Measurements from ENCODE around the gene LUM. TPM values are rescaled to one million over a fixed set of nuclear protein-coding genes. Genes with fewer than 3 reads are reported as not detected.

Gene LUM
- polyA plus RNA-seq, 1 of the 3 experiments (the other 2 are of a cell fraction), result 30.6 TPM

GRCh38 chr12:91113621-91114020, 2.3 kb upstream of the LUM start:
- Histone ChIP-seq H3F3A (replicated peaks; ENCODE audit: insufficient read depth) (peaks cover 29% of the 10 kb centered on the region), H2AFZ (ENCODE audit: low read depth) (no peak overlapping the region), H3K4me3 (ENCODE audit: low read depth in 2 of 2, low read length in 1 of 2) (no peak overlapping the region), H3K27ac (ENCODE audit: low read depth in 2 of 2, low read length in 1 of 2) (no peak overlapping the region), H3K79me2 (ENCODE audit: insufficient read depth) (no peaks in the 10 kb centered on the region; the same call in 1 of the 2 replicates), H3K4me1 (ENCODE audit: control insufficient read depth in 1 of 2, insufficient read depth in 2 of 2, low read depth in 1 of 2, low read length in 1 of 2) (peaks cover 7 to 11% of the 10 kb centered on the region in 2 experiments; a peak in 2 of 4 replicates), H3K36me3 (replicated peaks in 1 of 2; ENCODE audit: control insufficient read depth in 1 of 2, insufficient read depth in 2 of 2, low read length in 1 of 2) (no peaks in the 10 kb centered on the region), H3K4me2 (no peak overlapping the region), H3K9me2 (no peaks in the 10 kb centered on the region), H4K20me1 (ENCODE audit: insufficient read depth) (no peaks in the 10 kb centered on the region), H3K27me3 (ENCODE audit: insufficient read depth) (no peaks in the 10 kb centered on the region), H3K9me3 (no peaks in the 10 kb centered on the region), H3K9ac (no peak overlapping the region)
- TF ChIP-seq FOSL2 (IDR thresholded peaks at IDR 0.05; ENCODE audit: borderline replicate concordance, low read depth) (no peak), RAD21 (IDR thresholded peaks at IDR 0.05; ENCODE audit: low read length) (no peak), RFX5 (IDR thresholded peaks at IDR 0.05; ENCODE audit: low read length) (no peak), TAF1 (IDR thresholded peaks at IDR 0.05; ENCODE audit: borderline replicate concordance, low read depth, low read length) (no peak), RCOR1 (IDR thresholded peaks at IDR 0.05; ENCODE audit: low read length) (no peak)
- TF ChIP-seq, protein P1, sequence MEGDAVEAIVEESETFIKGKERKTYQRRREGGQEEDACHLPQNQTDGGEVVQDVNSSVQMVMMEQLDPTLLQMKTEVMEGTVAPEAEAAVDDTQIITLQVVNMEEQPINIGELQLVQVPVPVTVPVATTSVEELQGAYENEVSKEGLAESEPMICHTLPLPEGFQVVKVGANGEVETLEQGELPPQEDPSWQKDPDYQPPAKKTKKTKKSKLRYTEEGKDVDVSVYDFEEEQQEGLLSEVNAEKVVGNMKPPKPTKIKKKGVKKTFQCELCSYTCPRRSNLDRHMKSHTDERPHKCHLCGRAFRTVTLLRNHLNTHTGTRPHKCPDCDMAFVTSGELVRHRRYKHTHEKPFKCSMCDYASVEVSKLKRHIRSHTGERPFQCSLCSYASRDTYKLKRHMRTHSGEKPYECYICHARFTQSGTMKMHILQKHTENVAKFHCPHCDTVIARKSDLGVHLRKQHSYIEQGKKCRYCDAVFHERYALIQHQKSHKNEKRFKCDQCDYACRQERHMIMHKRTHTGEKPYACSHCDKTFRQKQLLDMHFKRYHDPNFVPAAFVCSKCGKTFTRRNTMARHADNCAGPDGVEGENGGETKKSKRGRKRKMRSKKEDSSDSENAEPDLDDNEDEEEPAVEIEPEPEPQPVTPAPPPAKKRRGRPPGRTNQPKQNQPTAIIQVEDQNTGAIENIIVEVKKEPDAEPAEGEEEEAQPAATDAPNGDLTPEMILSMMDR (IDR thresholded peaks at IDR 0.05), result no peak
- no peak for DNase-seq
- CTCF ChIA-PET, result no interaction called here
- POLR2A ChIA-PET, result no interaction called here
- WGBS (ENCODE audit: low lambda C conversion rate), result 83% methylated on average over 6 of the region's 6 CpGs

DNA sequence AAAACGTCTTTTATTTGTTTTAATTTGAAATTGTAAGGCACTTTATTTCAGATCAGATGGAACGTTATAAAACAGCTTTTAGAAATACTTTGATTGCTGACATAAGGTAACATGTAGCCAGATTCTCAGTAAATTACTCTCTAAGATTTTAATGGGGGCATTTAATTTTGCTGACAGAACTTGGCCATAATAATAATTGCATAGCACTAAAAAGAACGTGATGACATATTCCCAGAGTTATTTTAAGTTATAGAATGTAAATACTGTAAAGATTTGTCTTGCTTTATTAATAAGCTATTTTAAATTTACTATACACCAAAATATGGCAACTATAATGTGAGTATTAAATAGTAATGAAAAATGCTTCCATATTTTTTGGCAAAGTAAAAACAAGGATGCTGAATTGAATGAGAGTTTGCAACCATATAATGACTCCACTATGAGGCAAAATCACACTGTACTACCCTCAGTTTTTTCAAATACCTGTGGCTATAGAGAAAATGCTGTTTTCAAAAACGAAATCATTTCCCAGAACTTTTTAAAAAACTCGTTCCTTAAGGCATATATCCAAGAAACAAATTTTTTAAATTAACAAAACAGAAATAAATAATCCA, 876 bp downstream of the LUM start:
- peaks cover 0 to 5% of the 10 kb centered on the region in 2 experiments for H3K36me3 ChIP-seq (replicated peaks in 1 of 2; ENCODE audit: control insufficient read depth in 1 of 2, insufficient read depth in 2 of 2, low read length in 1 of 2)
- 60% methylated on average over 5 of the region's 5 CpGs for WGBS (ENCODE audit: low lambda C conversion rate)
- no peak for DNase-seq
- ChIA-PET CTCF (interaction anchor here (1.2 kb wide), 1 partner anchor 123 kb away, joined by 3 read pairs; no protein-coding TSS in a partner anchor), POLR2A (no interaction called here)
- peaks cover 7 to 11% of the 10 kb centered on the region in 2 experiments; a peak in 2 of 4 replicates for H3K4me1 ChIP-seq (ENCODE audit: control insufficient read depth in 1 of 2, insufficient read depth in 2 of 2, low read depth in 1 of 2, low read length in 1 of 2)
- H3K9me3 ChIP-seq, result no peaks in the 10 kb centered on the region
- H2AFZ ChIP-seq (ENCODE audit: low read depth), result peak overlapping the region; percentile 39; the same call in 1 of the 2 replicates
- H3K9ac ChIP-seq, result peak overlapping the region; percentile 47; the same call in 1 of the 2 replicates
- peak overlapping the region; percentile 43 to 47; a peak in 2 of 4 replicates for H3K4me3 ChIP-seq (ENCODE audit: low read depth in 2 of 2, low read length in 1 of 2)
- peak overlapping the region; percentile 84 to 90; a peak in 2 of 4 replicates for H3K27ac ChIP-seq (ENCODE audit: low read depth in 2 of 2, low read length in 1 of 2)
- H3K79me2 ChIP-seq (ENCODE audit: insufficient read depth), result no peaks in the 10 kb centered on the region; the same call in 1 of the 2 replicates
- peak overlapping the region; percentile 63; the same call in 1 of the 2 replicates for H3K4me2 ChIP-seq
- peaks cover 34% of the 10 kb centered on the region for H3F3A ChIP-seq (replicated peaks; ENCODE audit: insufficient read depth)
- H3K9me2 ChIP-seq, result no peaks in the 10 kb centered on the region
- TF ChIP-seq RCOR1 (IDR thresholded peaks at IDR 0.05; ENCODE audit: low read length), result no peak
- H3K27me3 ChIP-seq (ENCODE audit: insufficient read depth), result no peaks in the 10 kb centered on the region
- H4K20me1 ChIP-seq (ENCODE audit: insufficient read depth), result no peaks in the 10 kb centered on the region
